Measurements from ENCODE around the gene TRIM4.
"Not testable (repeated sequence)": the region's sequence is repeated elsewhere in the genome, so short reads cannot be mapped to it uniquely, and the experiment has no call there.

GRCh38 chr7:99952649-99953048 lies 33.3 kb upstream of the TRIM4 start:
- not testable (repeated sequence) for TF ChIP-seq CTCF (IDR thresholded peaks at IDR 0.05; ENCODE audit: low read length); EZH2 (optimal IDR thresholded peaks at IDR 0.05; ENCODE audit: low read depth, low read length)

Measured in MM.1S (cell line).